Smooth muscle cell (in vitro differentiated cells): ENCODE measurements around the gene TSPAN18. TPM values are rescaled to one million over a fixed set of nuclear protein-coding genes. Genes with fewer than 3 reads are reported as not detected.

Source experiments
- DNase-seq: peaks from one replicate; lab custom pipeline; 2025; ENCODE audit not compliant: unreplicated experiment; lab: John Stamatoyannopoulos, UW
- H2AFZ ChIP-seq: fragments of 200-600 bp; sonication (generic); 2 replicates; pipeline ENCODE4 v1.6.0; 2016; ENCODE audit warnings: antibody characterized with exemption, low read depth, mild to moderate bottlenecking
- H3F3A ChIP-seq: fragments of 200-600 bp; sonication (generic); 2 replicates; pipeline ENCODE4 v1.6.0; 2017; ENCODE audit warnings: antibody characterized with exemption, low read depth
- H3K27ac ChIP-seq: fragments of 200-600 bp; sonication (generic); 2 replicates; pipeline ENCODE4 v1.5.1; 2016; ENCODE audit warnings: low read depth, mild to moderate bottlenecking
- H3K27me3 ChIP-seq: fragments of 200-600 bp; sonication (generic); 2 replicates; pipeline ENCODE4 v1.6.1; 2016; ENCODE audit warnings: low read depth, mild to moderate bottlenecking
- H3K36me3 ChIP-seq: fragments of 200-600 bp; sonication (generic); 2 replicates; pipeline ENCODE4 v1.5.1; 2016; ENCODE audit warnings: low read depth
- H3K4me1 ChIP-seq: fragments of 200-600 bp; sonication (generic); 2 replicates; pipeline ENCODE4 v1.5.1; 2016; ENCODE audit warnings: low read depth
- H3K4me2 ChIP-seq: fragments of 200-600 bp; sonication (generic); 2 replicates; pipeline ENCODE4 v1.6.0; 2016; ENCODE audit warnings: mild to moderate bottlenecking
- H3K4me3 ChIP-seq: fragments of 200-600 bp; sonication (generic); 2 replicates; pipeline ENCODE4 v1.5.1; 2016; ENCODE audit warnings: mild to moderate bottlenecking
- H3K79me2 ChIP-seq: fragments of 200-600 bp; sonication (generic); 2 replicates; pipeline ENCODE4 v1.6.0; 2016; ENCODE audit warnings: low read depth, mild to moderate bottlenecking
- H3K9ac ChIP-seq: fragments of 200-600 bp; sonication (generic); 2 replicates; pipeline ENCODE4 v1.6.0; 2016; ENCODE audit warnings: low read depth
- H3K9me3 ChIP-seq: fragments of 200-600 bp; sonication (generic); replicated peaks from 2 replicates; pipeline ENCODE4 v1.5.1; 2016; ENCODE audit warnings: low read depth
- H4K20me1 ChIP-seq: fragments of 200-600 bp; sonication (generic); 2 replicates; pipeline ENCODE4 v1.6.0; 2016; ENCODE audit warnings: low read depth
- CTCF ChIP-seq: fragments of 200-600 bp; sonication (generic); IDR thresholded peaks from 2 replicates; pipeline ENCODE4 v1.5.1; 2017; ENCODE audit warnings: borderline replicate concordance, mild to moderate bottlenecking, antibody characterized with exemption; ENCODE audit not compliant: insufficient read depth, poor library complexity, severe bottlenecking
- WGBS: methylation state at CpG from one replicate; pipeline ENCODE4 v1.1.7; 2016; ENCODE audit warnings: low lambda C conversion rate; 5-methylcytosine and 5-hydroxymethylcytosine counted together
- polyA plus RNA-seq: library from polyadenylated mRNA; unstranded; fragments of >200 nt; fragmentation: Nextera tagmentation; extraction: Ambion mirVana; gene quantifications from 2 replicates; pipeline ENCODE4 v1.2.1, GENCODE V29; 2016
- total RNA-seq: library from RNA; depleted of rRNA; stranded (reverse); fragments of >200 nt; gene quantifications from 2 replicates; pipeline ENCODE4 v1.2.3, GENCODE V29; 2014

TSPAN18 gene
- total and polyA plus RNA-seq, 2 experiments from 2014 or later = 3.4 to 15.3 TPM

GRCh38 chr11:44684859-44685281, 41.9 kb upstream of the TSPAN18 start:
- Histone ChIP-seq H4K20me1 (no peaks in the 10 kb centered on the region), H3K9me3 (no peaks in the 10 kb centered on the region), H3K27me3 (peaks cover 14% of the 10 kb centered on the region), H3K4me1 (peaks cover 7% of the 10 kb centered on the region), H3K9ac (no peak overlapping the region), H3F3A (no peaks in the 10 kb centered on the region), H3K36me3 (no peaks in the 10 kb centered on the region), H3K4me3 (no peak overlapping the region), H2AFZ (no peak overlapping the region), H3K4me2 (no peak overlapping the region), H3K79me2 (no peaks in the 10 kb centered on the region), H3K27ac (no peak overlapping the region)
- no peak for TF ChIP-seq CTCF
- no peak for DNase-seq
- 92% methylated on average over 10 of the region's 10 CpGs for WGBS

GRCh38 chr11:44687388-44687787, 39.4 kb upstream of the TSPAN18 start:
- Histone ChIP-seq H3K9ac (no peak overlapping the region), H3K4me3 (no peak overlapping the region), H3K4me2 (no peak overlapping the region), H2AFZ (no peak overlapping the region), H3K79me2 (no peaks in the 10 kb centered on the region), H3K27ac (no peak overlapping the region), H3K27me3 (peaks cover 14% of the 10 kb centered on the region), H3K4me1 (peaks cover 7% of the 10 kb centered on the region), H3F3A (no peaks in the 10 kb centered on the region), H4K20me1 (no peaks in the 10 kb centered on the region), H3K9me3 (no peaks in the 10 kb centered on the region), H3K36me3 (no peaks in the 10 kb centered on the region)
- no peak for DNase-seq
- no peak for TF ChIP-seq CTCF
- WGBS = 86% methylated on average over 4 of the region's 4 CpGs

DNA sequence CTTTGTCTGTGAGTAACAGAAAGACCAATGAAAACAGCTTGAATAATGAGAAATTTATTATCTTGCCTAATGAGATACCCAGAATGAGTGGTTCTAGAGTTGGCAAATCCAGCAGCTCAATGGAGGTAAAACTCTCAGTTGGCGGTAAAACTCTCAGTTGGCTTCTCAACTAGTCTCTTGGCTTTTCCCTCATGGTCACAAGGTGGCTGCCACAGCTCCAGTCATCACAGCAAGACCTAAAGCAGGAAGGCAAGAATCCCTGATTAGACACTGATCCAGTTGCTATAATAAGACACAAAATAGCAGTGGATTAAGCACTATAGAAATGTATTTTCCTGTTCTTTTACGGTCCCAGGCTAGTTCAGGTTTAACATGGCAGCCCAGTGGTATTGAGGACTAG, 37.5 kb upstream of the TSPAN18 start:
- H4K20me1 ChIP-seq = no peaks in the 10 kb centered on the region
- H3K9ac ChIP-seq = no peak overlapping the region
- H3K27me3 ChIP-seq = peaks cover 14% of the 10 kb centered on the region
- no peak overlapping the region for H3K27ac ChIP-seq
- no peaks in the 10 kb centered on the region for H3K79me2 ChIP-seq
- no peaks in the 10 kb centered on the region for H3K36me3 ChIP-seq
- 47% methylated on average over 2 of the region's 2 CpGs for WGBS
- no peak overlapping the region for H2AFZ ChIP-seq
- H3K4me3 ChIP-seq = no peak overlapping the region
- TF ChIP-seq CTCF = no peak
- no peak for DNase-seq
- no peak overlapping the region for H3K4me2 ChIP-seq
- H3K4me1 ChIP-seq = peaks cover 7% of the 10 kb centered on the region
- H3F3A ChIP-seq = no peaks in the 10 kb centered on the region
- no peaks in the 10 kb centered on the region for H3K9me3 ChIP-seq

DNA sequence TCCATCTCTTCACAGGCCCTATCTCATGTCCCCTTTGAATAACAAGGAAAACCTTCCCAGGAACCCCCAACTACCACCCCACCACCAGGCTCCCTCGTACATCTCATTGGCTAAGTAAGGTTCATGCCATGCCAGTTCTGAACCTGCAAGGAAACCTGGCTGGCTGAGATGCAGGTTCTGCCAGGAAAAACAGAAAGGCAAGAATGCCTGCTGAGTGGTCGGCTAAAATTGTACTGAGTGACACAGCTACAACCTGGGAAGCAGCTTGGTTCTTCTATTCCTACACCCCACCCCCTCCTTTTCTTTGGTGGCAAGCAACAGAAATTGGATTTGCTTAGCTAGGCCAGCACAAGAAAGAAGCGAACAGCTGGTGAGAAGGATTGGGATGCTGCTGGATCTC, 36.1 kb upstream of the TSPAN18 start:
- Histone ChIP-seq H3K27ac (no peak overlapping the region), H3F3A (no peaks in the 10 kb centered on the region), H3K4me3 (no peak overlapping the region), H3K9ac (no peak overlapping the region), H3K9me3 (no peaks in the 10 kb centered on the region), H3K27me3 (peaks cover 14% of the 10 kb centered on the region), H3K4me2 (no peak overlapping the region), H4K20me1 (no peaks in the 10 kb centered on the region), H3K79me2 (no peaks in the 10 kb centered on the region), H3K36me3 (no peaks in the 10 kb centered on the region), H2AFZ (no peak overlapping the region), H3K4me1 (no peaks in the 10 kb centered on the region)
- no peak for TF ChIP-seq CTCF
- DNase-seq = no peak
- 92% methylated on average over 3 of the region's 3 CpGs for WGBS
